ENCODE results near the gene BANF2.

- TF ChIP-seq POLR2A (IDR thresholded peaks at IDR 0.05; ENCODE audit: low read length), result no peak
- TF ChIP-seq GATA1 (IDR thresholded peaks at IDR 0.05; ENCODE audit: low read depth, low read length), result no peak
Observed at GRCh38 chr20:17696287-17696686, 3.5 kb upstream of the BANF2 start.
